HG02759 (cell line): ENCODE results near the gene GNAI2.
"Not testable (repeated sequence)": the region's sequence is repeated elsewhere in the genome, so short reads cannot be mapped to it uniquely, and the experiment has no call there.

Source experiments
- ATAC-seq: cut with Tn5 transposase; IDR thresholded peaks from one replicate; pipeline ENCODE4 v1.9.1; 2021; ENCODE audit warnings: mild to moderate bottlenecking, moderate library complexity; ENCODE audit not compliant: unreplicated experiment

GNAI2 gene

DNA sequence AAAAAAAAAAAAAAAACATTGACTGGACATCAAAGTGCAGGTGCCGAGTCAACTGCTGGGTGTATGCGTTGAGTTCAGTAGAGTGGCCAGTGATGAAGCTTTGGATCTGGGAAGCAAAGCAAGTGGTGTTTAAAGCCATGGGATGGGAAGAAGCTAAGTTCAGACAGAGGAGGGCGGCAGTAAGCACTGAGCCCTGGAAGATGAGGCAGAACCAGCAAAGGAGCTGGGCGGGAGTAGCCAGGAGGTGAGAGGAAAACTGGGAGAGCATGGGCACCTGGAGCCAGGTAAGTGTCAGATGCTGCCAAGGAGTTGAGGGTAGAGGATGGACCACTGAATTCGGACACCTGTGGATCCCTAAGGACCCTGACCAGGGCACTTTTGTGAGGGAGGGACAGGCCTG lies 11.4 kb upstream of the GNAI2 start:
- ATAC-seq: no peak

DNA sequence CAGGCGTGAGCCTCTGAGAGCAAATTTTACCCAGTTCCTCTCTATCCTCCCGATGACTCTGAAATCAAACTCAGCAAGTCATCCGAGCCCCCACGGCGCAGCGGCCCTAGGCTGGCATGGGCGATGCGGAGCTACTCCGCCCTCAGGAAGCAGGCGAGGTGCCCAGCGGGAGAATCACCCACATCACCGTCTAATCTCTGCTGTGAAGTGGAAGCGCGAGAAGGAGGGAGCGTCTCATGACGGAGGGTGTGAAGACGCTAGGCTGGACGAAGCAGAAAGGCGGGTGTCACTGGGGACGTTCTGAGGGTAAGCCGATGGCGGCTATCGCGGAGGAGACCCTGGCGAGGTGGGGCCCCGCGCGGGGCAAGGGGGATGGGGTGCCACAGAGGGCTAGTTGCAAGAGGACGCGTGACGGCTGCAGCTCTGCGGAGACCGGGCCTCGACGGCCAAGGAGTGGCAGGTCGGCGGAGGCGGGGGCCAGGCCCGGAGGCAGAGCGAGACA lies 9.1 kb upstream of the GNAI2 start:
- ATAC-seq: peak; percentile 12

- peak; percentile 84 for ATAC-seq
Measured at GRCh38 chr3:50227390-50228183, 8.4 kb upstream of the GNAI2 start.

GRCh38 chr3:50228184-50228763 lies 7.7 kb upstream of the GNAI2 start:
- ATAC-seq: not testable (repeated sequence)

DNA sequence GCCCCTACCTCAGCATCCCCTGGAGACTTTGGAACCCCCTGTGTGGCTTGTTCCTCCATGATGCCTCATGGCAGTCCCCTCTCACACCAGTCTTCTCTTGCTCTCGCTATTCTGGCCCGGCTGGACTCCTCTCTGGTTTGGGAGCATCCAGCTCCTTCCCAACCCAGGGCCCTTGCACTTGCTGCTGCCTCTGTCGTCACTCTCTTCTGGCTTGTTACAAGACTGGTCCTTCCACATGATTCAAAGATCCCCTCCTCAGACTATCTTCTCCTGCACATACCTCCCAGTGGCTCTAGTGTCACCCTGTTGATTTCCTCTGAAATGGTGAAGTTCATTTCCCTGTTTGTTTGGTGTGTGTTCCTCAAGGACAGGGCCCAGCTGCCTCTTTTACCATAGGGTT lies 6.5 kb upstream of the GNAI2 start:
- no peak for ATAC-seq

- ATAC-seq: no peak
Measured at GRCh38 chr3:50230104-50230793, 5.8 kb upstream of the GNAI2 start.

DNA sequence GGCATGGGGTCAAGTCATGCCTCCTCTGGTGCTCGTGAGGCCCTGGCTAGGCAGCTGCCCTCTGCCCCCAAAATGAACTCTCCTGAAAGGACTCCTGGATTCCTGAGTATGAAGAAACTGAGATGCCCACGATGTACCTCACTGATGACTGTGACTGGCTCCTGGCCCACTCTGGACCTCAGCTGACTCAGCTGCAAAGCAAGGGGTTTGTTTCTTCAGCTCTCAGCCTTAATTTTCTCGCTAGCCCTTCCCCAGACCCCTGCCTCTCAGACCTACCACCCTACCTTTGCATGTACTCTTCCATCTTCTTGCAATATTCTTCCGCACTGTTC lies 5.2 kb upstream of the GNAI2 start:
- ATAC-seq: no peak

DNA sequence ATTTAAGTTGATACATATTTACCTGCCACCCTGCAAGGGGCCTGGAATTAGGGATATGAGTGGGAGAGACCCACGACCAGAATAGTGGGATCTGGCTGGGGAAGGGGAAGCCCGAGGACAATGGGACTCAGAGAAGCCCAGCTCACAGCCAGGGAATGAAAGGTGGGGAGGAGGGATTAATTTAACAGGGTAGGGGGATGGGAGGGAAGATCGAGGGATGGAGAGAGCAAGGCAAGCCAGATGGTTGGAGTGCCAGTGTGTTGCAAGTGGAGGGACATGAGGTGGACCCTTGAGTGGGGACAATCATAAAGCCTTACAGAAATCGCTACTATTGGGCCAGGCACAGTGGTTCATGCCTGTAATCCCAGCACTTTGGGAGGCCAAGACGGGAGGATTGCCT lies 4.4 kb upstream of the GNAI2 start:
- no peak for ATAC-seq

- no peak for ATAC-seq
Measured at GRCh38 chr3:50232303-50232702, 3.7 kb upstream of the GNAI2 start.

DNA sequence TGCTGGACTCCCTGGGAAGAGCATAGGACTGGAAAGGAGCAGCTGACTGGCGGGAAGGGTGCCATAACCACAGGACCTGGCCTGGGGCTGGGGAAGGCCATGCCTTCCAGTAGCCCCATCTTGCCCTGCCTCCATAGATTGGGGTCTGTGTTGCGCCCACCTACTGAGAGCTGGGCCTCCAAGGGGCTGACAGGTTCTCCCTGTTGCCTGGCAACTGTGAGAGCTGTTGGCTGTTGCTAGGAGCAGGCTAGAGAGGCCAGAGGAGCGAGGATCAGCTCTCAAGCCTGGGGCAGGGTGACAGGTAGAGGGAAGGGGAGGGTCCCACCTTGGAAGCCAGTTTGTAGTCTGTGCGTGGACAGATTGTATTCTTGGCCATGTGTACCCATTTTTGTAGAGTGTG lies 2.8 kb upstream of the GNAI2 start:
- no peak for ATAC-seq

GRCh38 chr3:50236484-50237132 lies 604 bp downstream of the GNAI2 start:
- no peak for ATAC-seq

DNA sequence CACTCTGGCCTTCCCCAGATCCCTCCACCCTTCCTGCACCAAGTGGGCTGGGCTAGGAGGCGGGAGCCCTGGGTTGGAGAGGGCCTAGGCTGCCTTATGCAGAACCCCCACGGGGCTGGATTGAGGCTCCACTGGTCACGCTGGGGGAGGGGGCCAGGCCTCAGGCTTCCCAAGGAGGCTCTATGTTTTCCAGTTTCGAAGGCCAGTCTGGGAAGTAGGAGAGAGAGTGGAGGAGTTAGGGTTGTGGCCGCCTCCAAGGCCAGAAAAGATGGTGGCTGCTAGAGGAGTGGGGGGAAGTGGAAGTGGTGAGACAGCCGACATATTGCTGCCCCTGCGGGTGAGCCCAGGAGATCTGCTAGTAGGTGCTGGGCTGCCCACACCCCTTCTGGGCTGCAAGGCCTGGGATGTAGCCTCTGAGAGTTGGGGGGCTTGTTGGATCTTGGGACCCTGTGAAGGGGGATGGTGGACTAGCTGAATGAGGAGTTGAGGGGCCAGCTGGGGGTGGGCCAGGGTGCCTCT lies 1.2 kb downstream of the GNAI2 start:
- no peak for ATAC-seq

GRCh38 chr3:50237754-50238548 lies 1.9 kb downstream of the GNAI2 start:
- ATAC-seq: peak; percentile 37

GRCh38 chr3:50238549-50239026 lies 2.6 kb downstream of the GNAI2 start:
- ATAC-seq: no peak

DNA sequence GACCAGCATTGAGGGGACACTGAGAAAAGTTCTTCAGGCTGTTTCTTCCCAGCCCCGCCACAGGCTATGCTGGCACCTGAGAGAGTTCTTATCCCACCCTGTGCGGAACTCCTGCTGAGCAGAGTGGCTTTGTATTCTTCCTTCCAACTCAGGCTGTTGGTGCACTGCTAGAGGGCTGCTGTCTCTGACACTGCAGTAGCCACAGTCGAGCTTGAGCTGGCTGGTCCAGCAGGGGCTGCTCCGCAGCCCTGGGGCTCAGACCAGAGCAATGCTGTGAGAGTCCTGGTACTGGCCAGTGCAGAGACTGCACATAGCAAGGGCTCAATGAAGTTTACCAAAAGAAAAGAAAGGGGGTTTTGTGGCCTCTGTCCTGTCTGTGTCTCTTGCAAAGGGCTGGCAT lies 3.6 kb downstream of the GNAI2 start:
- ATAC-seq: no peak

DNA sequence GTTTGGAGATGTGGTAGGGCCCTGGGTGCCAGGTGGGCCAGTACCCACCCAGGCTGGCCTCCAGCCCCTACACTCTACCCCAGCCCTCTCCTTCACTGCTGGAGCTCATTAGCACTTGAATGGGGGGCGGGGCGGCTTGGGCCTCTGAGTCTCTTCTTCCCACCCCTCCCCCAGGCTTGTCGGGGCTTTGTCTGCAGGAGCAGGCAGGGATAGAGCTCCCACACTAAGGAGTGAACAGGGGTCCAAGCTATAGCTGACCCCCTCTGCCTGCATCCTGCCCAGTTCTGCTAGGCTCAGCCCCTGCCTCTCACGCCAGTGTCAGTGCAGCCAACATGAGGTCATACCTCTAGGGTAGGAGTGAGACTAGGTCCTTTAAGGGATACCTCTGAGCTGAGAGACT lies 5.2 kb downstream of the GNAI2 start:
- no peak for ATAC-seq

DNA sequence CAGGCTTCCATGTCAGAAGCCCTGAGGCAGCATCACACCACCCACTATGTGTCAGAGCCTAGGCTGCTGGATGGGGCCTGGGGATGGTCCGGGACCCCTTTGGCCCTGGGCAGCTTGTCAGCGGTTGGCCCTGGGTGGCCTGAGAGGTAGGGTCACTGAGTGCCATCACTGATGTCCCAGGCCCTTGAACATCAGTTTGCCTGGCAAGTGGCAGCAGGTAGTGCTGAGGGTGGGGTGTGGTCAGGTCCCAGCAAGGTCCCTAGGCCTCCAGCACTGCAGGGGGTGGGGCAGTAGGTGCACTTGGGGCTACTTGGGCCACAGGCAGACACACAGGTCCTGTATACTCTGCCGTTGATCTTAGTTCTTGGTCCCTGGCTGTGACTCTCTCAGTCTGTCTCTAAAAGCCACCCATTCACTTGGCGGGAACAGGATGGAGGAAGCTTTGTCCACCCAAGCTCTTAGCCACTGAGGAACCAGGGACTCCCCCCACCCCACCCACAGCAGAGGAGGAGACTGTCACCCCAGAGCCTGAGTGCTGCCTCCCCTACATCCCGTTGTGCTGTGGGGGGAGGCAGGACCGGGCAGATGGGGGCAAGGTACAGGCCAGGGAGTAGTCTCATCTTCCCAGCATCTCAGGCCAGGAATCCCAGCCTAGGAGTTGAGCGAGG lies 5.8 kb downstream of the GNAI2 start:
- ATAC-seq: no peak

- no peak for ATAC-seq
Measured at GRCh38 chr3:50242381-50242770, 6.4 kb downstream of the GNAI2 start.

GRCh38 chr3:50242851-50243542 lies 7.0 kb downstream of the GNAI2 start:
- ATAC-seq: no peak
